Femur (tissue), 1 donor: ENCODE data around the gene LRRC45.
"Not testable (repeated sequence)": the region's sequence is repeated elsewhere in the genome, so short reads cannot be mapped to it uniquely, and the experiment has no call there.

Experiments
- DNase-seq: peaks from one replicate; pipeline ENCODE4 v3.0.0-alpha.2; 2017

The LRRC45 gene

DNA sequence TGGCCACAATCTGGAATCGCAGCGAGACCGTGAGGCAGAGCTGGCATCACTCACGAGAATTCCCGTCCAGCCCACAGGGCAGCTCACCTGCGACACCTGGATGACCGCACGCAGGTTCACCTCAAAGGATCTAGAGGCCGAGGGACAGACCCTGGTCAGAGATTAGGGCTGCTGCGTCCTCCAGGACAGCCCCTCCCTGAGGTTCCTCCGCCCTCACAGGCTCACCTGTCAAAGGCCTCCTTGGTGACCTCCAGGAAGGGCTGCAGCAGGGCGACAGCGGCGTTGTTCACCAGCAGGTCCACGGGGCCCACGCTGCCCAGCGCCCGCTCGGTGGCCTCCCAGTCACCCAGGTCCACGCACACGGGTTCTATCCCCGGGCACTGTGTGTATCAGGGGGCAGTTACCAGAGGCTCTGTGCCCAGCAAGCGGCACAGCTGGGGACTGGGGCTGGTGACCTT lies 13.6 kb downstream of the LRRC45 start:
- no peak for DNase-seq

DNA sequence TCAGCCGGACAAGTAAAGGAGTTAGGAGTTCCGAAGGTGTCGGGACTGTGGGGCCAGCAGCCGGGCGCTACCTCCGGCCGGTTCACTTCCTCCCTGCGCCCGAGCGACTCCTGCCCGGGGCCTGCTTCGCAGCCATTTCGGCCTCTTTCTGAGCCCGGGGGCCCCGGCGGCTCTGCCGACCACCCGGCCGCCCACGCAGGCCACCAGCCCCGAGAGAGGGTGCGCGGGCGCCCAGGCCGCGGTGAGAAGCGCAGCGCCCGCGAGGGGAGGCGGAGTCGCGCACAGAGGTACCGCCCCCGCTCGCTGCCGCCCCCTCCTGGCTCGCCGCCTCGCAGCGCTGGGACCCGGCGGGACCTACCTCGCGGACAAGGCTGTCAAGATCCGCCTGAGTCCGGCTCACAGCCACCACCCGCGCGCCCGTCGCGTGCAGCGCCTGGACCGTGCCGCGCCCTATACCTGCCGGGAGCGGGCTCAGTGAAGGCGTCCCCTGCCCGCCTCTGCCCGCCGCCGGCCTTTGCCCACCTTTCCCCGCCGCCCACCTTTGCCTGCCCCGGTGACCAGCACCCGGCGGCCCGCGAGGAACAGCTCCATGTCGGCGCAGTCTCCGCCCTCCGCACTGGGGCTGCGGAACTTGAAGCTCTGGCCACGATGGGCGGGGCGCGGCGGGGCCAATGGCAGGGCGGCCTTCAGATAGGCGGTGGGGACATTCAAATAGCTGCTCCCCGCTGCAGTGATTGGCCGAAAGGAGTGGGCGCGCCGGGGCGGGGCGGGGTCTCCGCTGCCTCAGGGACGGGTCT lies 14.2 kb downstream of the LRRC45 start, which contains the start of gene DCXR:
Gene DCXR, minus strand, starts transcription at position 606 of the 797 bp plus-strand sequence. Its CDS starts 15 bp downstream, at position 591.
- DNase-seq, result peak; percentile 97

DNA sequence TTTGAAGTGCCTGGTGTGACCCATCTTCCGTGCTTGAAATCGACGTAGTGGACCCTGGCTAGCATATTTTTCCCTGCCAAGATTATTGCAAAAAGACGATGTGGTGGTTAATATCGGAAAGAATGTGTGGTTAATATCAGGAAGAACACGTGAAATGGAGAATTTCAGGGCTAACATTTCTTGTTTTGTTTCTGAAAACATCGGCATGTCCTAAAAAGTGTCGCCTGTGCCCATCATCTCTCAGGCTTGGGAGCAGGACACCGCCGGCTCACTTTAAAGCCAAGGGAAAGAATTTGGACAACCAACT lies 14.7 kb downstream of the LRRC45 start:
- no peak for DNase-seq

DNA sequence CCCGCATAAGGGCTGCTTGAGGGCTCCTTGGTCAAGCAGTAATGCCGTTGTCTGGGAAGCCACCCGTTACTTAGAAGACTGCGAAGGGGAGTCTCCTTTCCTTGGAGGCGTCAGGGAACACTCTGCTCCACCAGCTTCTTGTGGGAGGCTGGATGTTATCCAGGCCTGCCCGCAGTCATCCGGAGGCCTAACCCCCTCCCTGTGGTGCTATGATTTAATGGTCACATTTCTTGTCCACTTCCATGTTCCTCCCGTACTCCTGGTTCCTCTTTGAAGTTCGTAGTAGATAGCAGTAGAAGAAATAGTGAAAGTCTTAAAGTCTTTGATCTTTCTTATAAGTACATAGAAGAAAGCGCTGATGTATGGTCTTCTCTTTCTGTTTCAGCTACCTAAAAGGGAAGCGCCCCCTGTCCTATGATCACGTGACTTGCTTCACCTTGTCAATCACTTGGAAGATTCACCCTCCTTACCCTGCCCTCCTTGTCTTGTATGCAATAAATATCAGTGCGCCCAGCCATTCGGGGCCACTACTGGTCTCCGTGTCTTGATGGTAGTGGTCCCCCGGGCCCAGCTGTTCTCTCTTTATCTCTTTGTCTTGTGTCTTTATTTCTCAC lies 15.8 kb downstream of the LRRC45 start:
- not testable (repeated sequence) for DNase-seq

DNA sequence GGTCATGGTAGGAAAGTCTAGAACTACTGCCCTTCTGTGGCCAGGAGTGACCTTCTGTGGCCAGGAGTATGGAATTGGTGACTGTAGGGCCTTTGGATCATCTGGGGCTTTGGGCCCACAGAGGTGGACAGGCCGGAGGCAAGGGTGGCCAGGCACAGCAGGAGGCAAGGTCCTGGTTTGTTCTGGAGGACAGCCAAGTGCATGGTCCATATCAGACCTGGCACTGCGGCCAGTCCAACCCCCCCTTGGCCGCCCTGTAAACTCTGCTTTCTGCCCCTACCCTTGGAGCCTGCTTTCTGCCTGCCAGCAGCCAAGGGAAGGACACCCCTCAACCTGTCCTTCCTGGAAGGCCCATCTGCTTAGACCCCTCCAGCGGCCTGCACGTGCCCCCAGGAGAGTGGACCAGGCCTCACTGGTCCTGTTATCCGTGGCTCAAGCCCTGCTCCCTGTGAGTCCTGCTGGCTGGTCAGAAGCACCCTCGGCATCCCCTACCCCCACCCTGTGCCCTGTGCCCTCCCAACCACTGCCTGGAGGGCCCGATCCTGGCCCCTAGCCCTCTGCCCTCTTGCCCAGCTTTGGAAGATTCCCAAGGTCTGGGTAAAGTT lies 16.7 kb downstream of the LRRC45 start:
- no peak for DNase-seq

DNA sequence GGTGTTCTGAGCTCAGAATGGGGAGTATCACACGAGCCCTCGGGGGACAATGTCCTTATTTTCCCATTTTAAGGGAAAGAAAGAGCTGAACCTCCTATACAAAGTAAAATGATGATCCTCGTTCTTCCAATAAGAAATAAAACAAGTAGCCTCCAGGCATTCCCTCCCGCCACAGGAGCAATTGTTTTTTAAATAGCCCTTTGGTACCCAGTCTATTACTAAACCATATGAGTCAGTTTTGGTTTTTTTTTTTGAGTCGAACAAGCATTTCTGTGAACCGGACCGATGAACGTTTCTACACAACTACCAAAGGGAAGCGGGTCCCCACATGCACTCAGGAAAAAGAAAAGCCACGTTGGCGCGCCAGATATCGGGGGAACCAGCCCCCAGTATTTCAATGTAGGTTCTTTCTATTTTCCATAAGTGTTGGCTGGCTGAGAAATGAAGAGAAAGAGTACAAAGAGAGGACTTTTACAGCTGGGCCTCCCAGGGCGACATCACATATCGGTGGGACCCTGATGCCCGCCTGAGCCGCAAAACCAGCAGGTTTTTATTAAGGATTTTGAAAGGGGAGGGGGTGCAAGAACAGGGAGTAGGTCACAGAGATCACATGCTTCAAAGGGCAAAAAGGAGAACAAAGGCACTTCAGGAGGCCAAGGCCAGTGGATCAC lies 18.2 kb downstream of the LRRC45 start:
- no peak for DNase-seq

DNA sequence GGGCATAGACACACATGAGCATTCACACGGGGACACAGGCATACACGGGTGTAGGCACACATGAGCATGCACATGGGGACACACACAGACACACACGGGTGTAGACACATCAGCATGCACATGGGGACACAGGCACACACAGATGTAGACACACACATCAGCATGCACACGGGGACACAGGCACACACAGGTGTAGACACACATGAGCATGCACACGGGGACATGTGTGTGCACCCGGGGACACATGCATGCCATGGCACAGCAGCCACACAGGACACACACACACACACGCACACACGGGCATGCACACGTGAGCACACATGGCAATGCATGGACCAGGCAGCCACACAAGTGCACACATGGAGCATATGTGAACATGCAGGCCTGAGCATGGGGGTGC lies 19.5 kb downstream of the LRRC45 start:
- no peak for DNase-seq

DNA sequence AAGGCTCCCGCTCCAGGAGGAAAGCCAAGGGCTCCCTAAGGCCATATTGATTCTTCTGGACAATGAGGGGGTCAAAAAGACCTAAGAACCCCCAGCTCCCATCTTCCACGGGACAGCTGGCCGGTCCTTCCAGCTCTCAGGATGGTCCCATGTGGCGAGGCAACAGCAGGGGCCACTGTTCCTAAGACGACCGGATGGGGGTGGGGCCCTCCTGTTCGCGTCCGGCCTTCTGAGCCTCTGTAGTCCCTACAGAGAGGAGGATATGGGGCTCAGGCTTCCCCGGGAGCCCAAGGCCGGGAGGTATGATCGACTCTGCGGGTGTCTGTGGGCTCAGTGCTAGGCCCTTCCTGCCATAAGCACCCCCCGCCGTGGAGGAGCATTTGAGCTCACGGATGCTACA lies 20.4 kb downstream of the LRRC45 start:
- DNase-seq, result no peak

DNA sequence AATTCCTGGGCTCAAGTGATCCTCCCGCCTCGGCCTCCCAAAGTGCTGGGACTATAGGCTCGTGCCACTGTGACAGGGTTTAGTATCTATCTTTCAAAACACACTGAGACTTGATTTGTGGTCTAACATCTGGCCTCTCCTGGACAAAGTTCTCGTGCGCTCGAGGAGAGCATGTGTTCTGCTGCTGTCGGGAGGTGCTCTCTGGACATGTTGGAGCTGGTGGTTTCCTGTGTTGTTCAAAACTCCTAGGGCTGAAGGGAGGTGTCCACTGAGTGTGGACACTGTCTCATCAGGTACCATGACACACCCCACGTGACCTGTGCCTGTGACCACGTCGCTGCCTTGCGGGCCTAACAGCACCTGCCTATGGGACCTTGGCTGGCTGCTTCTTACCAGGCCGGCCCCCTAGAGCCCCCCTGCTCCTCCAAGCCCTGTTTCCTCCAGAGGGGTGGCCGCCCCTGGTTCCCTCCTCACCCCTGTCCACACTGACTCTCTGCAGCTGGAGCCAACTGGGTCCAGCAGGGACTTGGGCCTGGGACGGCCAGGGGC lies 22.9 kb downstream of the LRRC45 start:
- DNase-seq, result no peak

DNA sequence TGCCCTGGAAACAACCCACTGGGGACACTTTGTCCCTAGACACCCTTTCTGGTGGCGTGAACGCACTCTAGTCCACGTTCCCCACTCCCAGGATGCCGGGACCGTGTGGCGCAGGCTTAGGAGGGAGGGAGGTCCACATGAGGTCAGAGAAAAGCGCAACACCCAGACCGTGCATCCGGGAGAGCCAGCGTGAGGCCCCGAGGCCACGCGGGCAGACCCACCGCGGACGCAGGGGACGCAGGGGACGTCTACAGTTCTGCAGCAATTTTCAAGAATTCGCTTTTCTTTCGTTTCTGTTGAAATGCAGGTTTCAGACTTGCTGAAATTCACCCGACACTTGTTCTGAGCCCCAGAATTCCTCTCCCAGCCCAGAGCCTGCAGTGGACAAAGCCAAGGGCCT lies 23.8 kb downstream of the LRRC45 start:
- no peak for DNase-seq

DNA sequence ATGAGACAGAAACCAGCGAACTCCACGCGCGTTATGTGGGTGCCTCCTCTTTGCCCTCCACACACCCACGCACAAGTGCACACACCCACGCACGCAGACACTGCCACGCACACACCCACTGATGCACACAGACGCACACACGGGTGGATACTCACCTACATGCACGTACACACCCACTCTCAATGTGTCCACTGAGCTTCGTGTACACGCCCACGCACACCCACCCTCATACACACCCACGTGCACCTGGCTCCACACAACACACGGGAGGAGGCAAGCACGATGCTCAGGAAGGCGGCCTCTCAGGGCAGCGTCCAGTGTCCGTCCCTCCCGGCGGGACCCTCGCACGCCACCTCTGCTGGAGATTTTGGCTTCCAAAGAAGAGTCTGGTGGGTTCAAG lies 24.3 kb downstream of the LRRC45 start:
- no peak for DNase-seq

DNA sequence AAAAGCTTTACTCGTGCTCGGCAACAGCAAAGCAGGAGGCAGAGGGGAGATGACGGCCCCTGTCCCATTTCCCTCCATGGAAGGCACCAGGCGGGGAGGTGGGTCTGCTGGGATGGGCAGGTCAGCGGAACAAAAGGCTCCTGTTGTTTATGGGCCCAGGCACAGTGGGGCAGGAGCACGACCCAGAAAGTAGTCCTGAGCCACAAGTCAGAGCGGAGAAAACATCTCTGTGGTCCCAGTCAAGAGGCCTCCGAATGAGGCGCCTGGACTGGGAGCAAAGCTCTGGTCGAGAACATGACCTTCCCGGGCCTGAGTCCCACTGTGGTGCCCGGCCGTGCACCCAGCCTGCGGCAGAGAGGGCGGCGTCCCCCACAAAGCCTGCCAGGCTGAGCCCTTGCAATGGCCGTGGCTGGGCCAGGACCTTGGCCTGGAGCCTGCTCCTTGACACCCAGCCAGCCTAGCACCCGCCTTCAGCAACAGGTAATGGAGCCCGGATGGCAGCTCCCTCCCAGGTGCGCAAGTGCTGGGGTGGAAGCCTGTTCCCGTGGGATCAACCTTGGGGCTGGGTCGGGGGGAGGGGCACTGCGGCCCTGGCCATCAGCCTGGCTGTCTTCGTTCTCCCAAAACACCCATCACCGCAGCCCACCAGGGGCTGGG lies 24.9 kb downstream of the LRRC45 start:
- no peak for DNase-seq

DNA sequence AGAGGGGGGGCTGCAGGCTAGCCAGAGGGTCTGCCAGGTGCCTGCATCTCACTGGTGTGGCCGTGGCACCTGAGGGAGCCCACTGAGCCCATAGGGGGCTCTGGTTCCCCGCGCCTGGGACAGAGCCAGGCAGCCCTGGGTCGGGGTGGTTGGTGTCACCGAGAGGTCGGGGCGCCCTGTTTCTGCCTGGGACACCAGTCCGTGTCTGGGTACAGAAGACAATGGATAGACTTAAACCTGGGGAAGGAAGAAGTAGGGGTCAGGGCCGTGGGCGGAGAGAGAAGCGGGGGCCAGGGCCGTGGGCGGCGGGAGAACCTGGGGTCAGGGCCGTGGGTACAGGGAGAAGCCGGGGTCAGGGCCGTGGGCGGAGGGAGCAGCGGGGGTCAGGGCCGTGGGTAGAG lies 25.5 kb downstream of the LRRC45 start:
- peak; percentile 16 for DNase-seq

DNA sequence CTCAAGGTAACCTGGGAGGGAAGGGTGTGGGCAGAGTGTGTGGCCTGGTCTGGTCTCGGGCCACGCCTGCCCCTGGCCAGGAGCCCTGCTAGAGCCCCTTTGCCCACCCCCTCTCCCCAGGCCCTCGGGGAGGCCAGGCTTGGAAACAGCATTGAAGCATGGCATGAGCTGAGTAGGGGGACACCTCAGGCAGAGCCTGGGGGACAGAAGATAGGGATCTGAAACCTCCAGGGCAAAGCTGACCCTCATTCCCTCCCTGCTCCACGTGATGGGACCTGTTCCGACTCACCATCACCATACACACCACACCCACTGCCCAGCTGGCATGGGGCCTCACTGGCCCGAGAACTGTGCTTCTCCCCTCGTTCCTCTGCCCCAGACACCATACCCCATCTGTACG lies 26.0 kb downstream of the LRRC45 start:
- DNase-seq, result peak; percentile 17

DNA sequence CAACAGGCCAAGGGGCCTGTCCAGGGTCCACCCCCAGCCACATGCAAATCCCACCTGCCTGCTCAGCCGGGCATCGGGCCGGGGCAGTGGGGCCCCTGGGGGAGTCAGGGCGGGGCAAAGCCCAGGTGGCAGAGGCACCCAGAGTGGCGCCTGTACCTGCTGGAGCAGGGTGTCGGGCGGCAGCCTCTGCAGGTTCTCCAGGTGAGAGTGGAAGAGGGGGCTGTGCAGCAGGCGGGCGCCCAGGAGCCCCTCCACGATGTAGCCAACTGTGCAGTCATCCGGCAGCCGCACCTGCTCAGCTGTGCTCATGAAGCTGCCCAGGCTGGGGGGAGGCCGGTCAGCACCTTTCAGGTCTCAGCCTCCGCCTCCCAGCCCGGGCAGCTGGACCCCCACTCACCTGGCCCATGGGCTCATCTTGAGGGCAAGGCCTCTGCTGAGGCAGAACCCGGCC lies 26.4 kb downstream of the LRRC45 start:
- peak; percentile 17 for DNase-seq

DNA sequence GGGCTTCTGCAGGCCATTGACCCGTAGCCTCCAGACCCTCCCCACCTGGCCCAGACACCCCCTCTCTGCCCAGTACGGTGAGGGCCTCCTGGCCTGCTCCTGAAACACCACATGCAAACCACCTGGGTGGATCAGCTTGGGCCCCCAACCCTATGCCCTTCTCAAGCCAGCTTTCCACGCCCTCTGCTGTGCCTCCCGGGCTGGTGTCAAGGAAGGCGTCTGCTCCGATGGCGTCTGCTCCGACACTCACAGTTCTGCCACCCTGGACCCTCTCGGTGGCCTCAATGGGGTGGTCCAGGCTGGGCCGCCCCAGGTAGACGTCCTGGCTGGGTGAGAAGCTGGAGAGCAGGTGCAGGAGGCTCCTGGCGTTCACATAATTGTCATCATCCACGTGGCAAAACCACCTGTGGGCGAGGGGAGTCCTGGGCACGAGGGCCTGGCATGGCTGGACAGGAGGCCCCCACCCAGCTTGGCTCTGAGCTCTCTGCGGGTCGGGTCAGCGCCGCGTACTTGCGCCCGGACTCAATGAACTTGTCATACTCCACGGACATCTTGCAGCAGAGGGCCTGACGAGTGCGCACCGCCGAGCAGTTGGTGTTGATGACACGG lies 27.2 kb downstream of the LRRC45 start:
- DNase-seq, result peak; percentile 25

DNA sequence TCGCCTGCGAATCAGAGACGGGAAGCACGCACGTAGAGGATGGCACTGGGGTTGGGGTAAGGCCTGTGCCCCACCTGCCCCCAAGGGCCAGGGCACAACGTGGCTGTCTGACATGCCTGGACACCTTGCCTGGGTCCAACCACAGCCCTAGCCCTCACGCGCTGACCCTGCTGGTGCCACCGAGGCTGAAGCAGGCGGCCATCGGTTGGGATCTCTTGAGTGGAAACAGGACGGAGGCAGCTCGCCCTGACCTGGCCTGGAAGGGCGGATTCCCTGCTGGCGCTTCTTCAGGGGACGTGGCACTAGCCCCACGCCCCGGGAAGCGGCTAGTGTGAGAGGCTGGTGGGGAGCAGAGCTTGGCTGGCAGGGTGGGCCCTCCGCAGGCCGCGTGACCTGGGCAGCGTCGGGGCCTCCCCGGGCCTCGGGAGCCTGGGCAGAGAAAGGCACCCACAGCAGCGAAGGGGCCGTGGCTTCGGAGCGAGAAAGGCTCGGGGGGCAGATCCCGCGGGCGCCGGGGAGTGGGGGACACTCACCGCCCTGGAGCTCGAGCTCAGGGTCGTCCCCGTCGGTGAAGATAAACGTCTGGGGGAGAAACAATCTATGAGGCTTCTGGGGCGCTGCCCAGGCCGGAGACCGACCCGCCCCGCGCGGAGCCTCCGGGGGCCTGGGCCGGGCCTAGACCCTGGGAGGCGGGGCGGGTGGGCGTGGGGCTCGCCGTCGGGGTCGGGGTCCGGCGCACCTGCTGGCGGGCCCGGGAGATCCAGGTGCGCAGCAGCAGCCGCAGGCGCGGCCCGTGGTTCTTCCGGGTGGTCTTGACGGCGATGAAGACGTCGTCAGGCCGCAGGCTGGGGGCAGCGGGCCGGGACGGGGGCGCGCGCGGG lies 27.9 kb downstream of the LRRC45 start:
- peak; percentile 40 for DNase-seq

DNA sequence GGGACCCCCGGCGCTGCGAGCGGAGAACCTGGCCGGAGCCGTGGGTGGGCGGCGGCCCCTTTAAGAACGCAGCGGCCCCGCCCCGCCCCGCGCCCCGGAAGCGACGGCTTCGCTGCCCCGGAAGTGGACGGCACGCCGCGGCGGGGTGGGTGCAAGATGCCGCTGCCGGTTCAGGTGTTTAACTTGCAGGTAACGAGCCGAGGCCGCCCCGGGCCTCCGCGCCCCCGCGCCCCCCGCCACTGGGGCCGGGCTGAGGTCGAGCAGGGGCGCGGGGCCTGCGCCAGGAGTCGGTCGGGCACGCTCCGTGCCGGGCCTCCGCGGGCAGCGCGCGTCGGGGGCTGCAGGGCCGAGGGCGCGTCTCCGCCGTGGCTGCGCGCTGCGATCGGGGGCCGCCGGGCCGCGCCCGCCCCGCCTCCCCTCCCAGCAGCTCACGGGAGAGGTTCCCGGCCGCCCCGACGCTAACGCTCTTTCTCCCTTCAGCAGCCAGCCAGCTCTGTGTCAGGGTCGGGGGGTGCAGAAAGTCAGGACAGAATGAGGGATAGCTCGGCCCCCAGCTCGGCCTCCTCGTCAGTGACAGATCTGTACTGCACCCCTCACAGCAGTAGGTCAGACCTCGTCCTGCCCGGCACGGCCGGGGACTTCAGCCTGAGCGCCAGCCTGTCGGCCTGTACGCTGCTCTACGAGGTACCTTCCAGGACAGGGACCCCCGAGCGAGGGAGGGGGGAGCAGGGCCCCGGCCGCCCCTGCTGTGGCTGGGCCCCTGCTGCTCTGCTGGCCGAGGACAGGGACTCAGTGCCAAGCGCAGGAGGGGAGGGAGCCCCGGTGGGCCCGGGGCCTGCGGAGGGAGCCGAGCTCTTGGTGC lies 28.9 kb downstream of the LRRC45 start, which contains the start of the genes GPS1 and RFNG:
Gene GPS1, plus strand, starts transcription at position 123 of the 862 bp plus-strand sequence. Its CDS starts 34 bp downstream, at position 157.
Gene RFNG, minus strand, starts transcription at position 36 of the 862 bp plus-strand sequence. CDS start 45 bp downstream, outside the sequence.
- DNase-seq, result peak; percentile 85

DNA sequence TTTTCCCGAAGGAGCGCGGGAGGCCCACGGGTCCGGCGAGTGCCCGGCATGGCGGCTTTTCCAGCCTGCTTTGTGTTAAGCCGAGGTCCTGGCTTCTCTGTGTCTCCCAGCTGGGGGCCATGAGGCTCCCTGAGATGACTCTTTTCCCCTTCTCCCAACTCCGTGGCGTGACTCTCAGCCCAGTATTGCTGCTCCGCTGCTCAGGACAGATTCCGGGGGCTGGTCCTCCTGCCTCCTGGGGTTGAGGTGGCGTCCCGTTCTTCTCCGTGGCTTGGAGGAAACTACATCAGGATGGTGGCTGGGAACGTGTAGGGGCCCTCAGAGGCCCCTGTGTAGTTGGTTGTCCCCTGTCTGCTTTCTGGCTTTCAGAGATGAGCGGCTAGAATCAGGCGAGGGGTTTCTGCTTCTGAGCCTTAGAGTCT lies 29.5 kb downstream of the LRRC45 start:
- peak; percentile 18 for DNase-seq

DNA sequence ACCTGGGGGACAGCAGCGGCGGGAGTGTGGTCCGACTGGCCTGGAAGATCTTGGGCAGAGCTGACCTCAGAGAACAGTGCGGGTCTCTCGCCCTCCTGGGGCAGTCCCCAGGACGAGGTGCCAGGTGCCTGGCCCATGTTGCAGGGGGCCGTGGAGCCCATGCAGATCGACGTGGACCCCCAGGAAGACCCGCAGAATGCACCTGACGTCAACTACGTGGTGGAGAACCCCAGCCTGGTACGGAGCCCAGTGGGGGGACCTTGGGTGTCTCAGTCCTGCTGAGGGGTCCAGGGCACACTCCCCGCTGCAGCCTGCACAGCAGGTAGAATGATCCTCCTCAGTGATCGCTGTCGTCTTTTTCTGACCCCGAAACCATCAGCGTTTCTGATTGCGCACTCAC lies 30.0 kb downstream of the LRRC45 start:
- no peak for DNase-seq
